Colonic mucosa (tissue), 4 donors: ENCODE results near the gene ZMAT1. TPM values are rescaled to one million over a fixed set of nuclear protein-coding genes. Genes with fewer than 3 reads are reported as not detected.

Source experiments
- DNase-seq: peaks from one replicate; pipeline ENCODE4 v3.0.0-alpha.2; 2020
- H3K27ac ChIP-seq: fragments of 200-600 bp; one replicate; pipeline ENCODE4 v1.8.0; 2021
- H3K27me3 ChIP-seq: fragments of 200-600 bp; one replicate; pipeline ENCODE4 v1.8.0; 2021
- H3K36me3 ChIP-seq: fragments of 200-600 bp; one replicate; pipeline ENCODE4 v1.8.0; 2021
- H3K4me1 ChIP-seq: fragments of 200-600 bp; one replicate; pipeline ENCODE4 v1.8.0; 2021; ENCODE audit warnings: mild to moderate bottlenecking
- H3K4me3 ChIP-seq: fragments of 200-600 bp; one replicate; pipeline ENCODE4 v1.8.0; 2021
- H3K9ac ChIP-seq, 2 donors: one replicate each; pipeline ENCODE4 v1.7.0; 2013; ENCODE audit warnings: control low read depth in 2 of 2, low read depth in 2 of 2, low read length in 2 of 2
- H3K9me3 ChIP-seq: fragments of 200-600 bp; one replicate; pipeline ENCODE4 v1.8.0; 2021
- CTCF ChIP-seq: fragments of 200-600 bp; IDR thresholded peaks from one replicate; pipeline ENCODE4 v1.8.0; 2022; ENCODE audit warnings: antibody characterized with exemption, mild to moderate bottlenecking
- intact Hi-C: fragments of 100-400 bp; cut with DNase I; formaldehyde crosslinking; loops from one replicate; pipeline ENCODE4 v1.14.1; 2022
- total RNA-seq, 2 donors: library from RNA; stranded (reverse); fragmentation: NEBNext Ultra II Directional in 1 of 2; extraction: Animal tissue kit (Norgen Biotek cat#: 25700) in 1 of 2; gene quantifications; one replicate each; pipeline ENCODE4 v1.2.1, GENCODE V29; 2021
- donor health status: healthy.
- donor health status: DM: no; HTN: no; CAD: no.
- donor health status: DM: no; HTN: no; CAD: no.

The ZMAT1 gene
- total RNA-seq, 2 donors from 2014 or later, result 1.2 to 1.6 TPM

- no peaks in the 10 kb centered on the region for H3K36me3 ChIP-seq
- no peak overlapping the region for H3K27ac ChIP-seq
- no peak for TF ChIP-seq CTCF
- intact Hi-C loops, result no loop called here
- no peaks in the 10 kb centered on the region for H3K4me1 ChIP-seq
- H3K9me3 ChIP-seq, result no peaks in the 10 kb centered on the region
- H3K4me3 ChIP-seq, result no peak overlapping the region
- H3K9ac ChIP-seq, result no peak overlapping the region
- no peaks in the 10 kb centered on the region for H3K27me3 ChIP-seq
- no peak for DNase-seq
These were observed 25.6 kb downstream of the ZMAT1 start for GRCh38 chrX:101906136-101906796.

GRCh38 chrX:101904996-101905395 is 26.8 kb downstream of the ZMAT1 start:
- DNase-seq, result no peak
- Histone ChIP-seq H3K4me3 (no peak overlapping the region), H3K27ac (no peak overlapping the region), H3K9me3 (no peaks in the 10 kb centered on the region), H3K36me3 (no peaks in the 10 kb centered on the region), H3K27me3 (no peaks in the 10 kb centered on the region), H3K9ac (no peak overlapping the region), H3K4me1 (no peaks in the 10 kb centered on the region)
- intact Hi-C loops, result no loop called here
- TF ChIP-seq CTCF, result no peak

Other genes starting within 250 kb of the ZMAT1 start
- 1 to 10 TPM in 1 of 2 donors, under 1 TPM in 1; 0.25 to 1.9 TPM for gene TCEAL2, start 193.7 kb upstream of the ZMAT1 start, total RNA-seq
- not detected for gene TCEAL6, start 210.5 kb upstream of the ZMAT1 start, total RNA-seq
- 1 to 10 TPM; 2.0 to 2.4 TPM for gene BEX5, start 223.9 kb upstream of the ZMAT1 start, total RNA-seq